HG03432 (cell line): Measurements from ENCODE around the gene SLC16A5.
"Not testable (repeated sequence)": the region's sequence is repeated elsewhere in the genome, so short reads cannot be mapped to it uniquely, and the experiment has no call there.

Experiments used
- ATAC-seq: cut with Tn5 transposase; IDR thresholded peaks from one replicate; pipeline ENCODE4 v1.9.1; 2021; ENCODE audit warnings: mild to moderate bottlenecking, moderate library complexity; ENCODE audit not compliant: unreplicated experiment

Gene SLC16A5

DNA sequence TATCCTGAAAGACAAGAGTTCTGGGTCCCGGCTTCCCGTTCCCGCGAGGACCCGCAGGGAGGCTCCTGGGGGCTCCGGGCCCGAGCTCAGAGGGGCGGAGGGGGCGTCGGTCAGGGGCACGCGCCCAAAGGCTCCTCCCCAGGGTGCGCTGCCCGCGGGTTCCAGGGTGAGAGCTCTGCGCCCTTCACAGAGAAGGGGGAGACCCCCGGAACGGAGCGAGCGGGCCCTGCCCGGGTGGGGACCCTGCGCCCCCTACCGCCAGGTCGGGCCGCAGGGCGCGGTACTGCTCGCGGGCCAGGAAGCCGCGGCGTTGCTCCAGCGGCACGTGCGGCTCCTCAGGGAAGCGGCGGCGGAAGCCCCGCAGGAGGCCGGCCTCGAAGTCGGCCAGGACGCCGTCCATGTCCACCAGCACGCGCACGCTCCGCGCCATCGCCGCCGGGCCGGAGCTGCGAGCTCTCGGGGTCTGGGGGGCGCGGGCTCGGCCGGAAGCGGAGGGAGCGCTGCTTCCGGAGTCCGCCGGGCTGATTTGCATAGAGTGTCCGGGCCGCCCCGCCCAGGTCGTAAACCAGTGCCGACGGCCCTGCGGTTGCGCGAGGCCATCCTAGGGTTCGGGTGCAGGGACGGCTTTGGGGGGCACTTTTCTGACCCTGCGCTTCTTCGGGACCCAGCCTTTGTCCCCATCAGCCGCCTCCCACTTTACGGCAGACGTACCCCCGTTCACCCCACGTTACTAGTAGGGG, 43.7 kb downstream of the SLC16A5 start, which contains the start of gene NT5C:
NT5C (minus strand) TSS at position 465 of the 740 bp plus-strand sequence; CDS start at position 430, 35 bp downstream.
- ATAC-seq, result peak; percentile 83

GRCh38 chr17:75132018-75133000, 44.6 kb downstream of the SLC16A5 start:
- not testable (repeated sequence) for ATAC-seq

GRCh38 chr17:75133001-75133400, 45.2 kb downstream of the SLC16A5 start:
- no peak for ATAC-seq

DNA sequence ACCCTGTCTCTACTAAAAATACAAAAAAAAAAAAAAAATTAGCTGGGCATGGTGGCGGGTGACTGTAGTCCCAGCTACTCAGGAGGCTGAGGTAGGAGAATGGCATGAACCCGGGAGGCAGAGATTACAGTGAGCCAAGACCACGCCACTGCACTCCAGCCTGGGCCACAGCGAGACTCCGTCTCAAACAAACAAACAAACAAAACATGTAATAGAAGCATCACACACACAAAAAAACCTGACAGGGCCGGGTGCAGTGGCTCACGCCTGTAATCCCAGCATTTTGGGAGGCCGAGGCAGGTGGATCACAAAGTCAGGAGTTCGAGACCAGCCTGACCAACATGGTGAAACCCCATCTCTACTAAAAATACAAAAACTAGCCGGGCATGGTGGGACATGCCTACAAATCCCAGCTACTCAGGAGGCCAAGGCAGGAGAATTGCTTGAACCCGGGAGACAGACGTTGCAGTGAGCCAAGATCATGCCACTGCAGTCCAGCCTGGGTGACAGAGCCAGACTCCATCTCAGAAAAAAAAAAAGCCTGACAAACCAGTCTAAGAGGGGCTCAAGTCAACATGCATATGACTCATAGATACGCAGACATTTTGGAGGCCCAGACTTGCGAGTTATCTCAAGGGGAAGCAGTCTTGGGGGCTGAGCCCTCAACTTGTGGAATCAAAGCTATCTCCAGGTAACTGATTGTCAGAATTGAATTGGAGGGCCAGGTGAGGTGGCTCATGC, 46.0 kb downstream of the SLC16A5 start:
- not testable (repeated sequence) for ATAC-seq

GRCh38 chr17:75135452-75135851, 47.7 kb downstream of the SLC16A5 start:
- ATAC-seq, result no peak

GRCh38 chr17:75135946-75136345, 48.2 kb downstream of the SLC16A5 start:
- no peak for ATAC-seq

DNA sequence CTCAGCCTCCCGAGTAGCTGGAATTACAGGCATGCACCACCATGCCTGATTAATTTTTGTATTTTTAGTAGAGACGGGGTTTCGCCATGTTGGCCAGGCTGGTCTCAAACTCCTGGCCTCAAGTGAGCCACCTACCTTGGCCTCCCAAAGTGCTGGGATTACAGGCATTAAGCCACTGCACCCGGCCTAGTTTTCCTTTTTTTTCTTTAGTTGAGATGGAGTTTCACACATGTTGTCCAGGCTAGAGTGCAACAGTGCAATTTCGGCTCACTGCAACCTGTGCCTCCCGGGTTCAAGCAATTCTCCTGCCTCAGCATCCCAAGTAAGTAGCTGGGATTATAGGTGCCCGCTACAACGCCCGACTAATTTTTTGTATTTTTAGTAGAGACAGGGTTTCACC, 50.0 kb downstream of the SLC16A5 start:
- ATAC-seq, result not testable (repeated sequence)

DNA sequence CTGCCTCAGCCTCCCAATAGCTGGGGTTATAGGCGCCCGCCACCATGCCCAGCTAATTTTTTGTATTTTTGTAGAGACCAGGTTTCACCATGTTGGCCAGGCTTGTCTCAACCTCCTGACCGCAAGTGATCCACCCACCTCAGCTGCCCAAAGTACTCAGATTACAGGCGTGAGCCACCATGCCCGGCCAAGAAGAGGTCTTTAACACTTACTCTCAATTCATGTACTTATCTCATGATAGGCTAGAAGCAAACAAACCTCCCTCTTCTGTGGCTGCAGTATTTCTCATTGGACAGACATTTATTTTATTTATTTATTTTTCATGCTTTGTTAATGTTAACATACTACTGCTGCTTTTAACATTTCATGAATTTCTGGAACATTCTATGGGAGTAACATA, 50.8 kb downstream of the SLC16A5 start:
- no peak for ATAC-seq

DNA sequence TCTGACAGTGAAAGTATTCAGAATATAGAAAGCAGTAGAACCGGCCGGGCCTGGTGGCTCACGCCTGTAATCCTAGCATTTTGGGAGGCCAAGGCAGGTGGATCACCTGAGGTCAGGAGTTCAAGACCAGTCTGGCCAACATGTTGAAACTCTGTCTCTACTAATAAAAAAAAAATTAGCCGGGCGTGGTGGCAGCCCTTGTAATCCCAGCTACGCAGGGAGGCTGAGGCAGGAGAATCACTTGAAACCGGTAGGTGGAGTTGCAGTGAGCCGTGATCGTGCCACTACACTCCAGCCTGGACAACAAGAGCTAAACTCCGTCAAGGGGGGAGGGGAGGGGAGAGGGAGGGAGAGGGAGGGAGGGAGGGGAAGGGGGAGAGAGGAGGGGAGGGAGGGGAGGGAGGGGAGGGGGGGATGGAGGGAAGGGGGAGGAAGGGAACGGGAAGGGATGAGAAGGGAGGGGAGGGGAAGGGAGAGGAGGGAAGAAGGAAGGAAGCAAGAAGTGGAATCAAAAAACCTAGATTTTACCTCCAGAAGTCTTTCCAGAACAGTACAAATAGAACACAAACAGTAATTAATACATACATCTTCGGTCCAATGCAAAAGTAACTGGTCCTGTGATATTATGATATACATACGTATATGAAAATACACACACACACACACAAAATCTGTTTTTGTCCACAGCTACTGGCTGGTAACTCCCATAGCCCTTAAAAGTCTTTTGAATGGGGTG, 54.6 kb downstream of the SLC16A5 start:
- no peak for ATAC-seq

DNA sequence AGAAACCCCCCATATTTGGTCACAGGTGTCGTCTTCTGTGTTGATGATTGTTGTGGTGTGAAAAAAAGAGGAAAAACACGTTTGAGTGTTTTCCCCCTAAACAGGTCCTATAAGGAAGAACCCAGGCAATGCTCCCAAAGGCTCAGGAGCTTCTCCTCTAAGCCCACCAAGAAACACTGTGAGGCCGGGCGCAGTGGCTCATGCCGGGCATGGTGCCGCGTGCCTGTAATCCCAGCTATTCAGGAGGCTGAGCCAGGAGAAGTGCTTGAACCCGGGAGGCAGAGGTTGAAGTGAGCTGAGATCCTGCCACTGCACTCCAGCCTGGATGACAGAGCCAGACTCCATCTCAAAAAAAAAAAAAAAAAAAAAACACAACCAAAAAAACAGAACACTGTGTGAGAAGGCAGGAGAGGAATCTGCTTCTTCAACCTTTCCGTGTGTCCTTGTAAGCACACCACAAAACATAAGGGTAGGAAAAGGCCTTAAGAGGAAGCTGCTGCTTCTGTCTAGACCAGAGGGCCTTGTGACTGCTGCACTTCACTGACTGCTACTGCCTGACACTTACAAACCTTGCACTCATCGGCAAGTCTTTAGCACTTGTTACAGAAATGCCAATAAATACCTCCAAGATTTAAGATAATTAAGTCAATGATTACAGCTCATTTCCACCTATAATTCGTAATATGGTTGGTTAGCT, 57.2 kb downstream of the SLC16A5 start:
- no peak for ATAC-seq

GRCh38 chr17:75146592-75146991, 58.8 kb downstream of the SLC16A5 start:
- ATAC-seq, result no peak

DNA sequence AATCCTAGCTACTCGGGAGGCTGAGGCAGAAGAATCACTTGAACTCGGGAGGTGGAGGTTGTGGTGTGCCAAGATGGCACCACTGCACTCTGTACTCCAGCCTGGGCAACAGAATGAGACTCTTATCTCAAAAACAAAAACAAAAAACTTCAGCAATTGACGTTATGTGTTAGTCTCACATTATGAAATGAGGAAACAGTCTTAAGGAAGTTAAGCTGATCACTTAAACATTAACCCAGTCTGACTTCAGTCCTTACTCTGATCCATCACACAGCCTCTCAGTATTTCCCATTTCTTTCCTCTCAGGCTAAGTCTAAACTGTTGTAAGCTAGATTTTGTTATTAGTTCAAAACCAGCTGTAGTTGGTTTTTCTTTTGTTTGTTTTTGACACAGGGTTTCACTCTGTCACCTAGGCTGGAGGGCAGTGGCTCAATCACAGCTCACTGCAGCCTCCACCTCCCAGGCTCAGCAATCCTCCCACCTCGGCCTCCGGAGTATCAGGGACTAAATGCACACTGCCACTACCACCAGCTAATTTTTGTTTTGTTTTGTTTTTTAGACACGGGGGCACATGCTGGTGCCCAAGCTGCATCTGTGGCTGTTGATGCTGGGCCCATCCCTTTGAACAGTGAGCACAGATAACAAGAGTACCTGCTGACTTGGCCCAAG, 60.3 kb downstream of the SLC16A5 start:
- ATAC-seq, result no peak

DNA sequence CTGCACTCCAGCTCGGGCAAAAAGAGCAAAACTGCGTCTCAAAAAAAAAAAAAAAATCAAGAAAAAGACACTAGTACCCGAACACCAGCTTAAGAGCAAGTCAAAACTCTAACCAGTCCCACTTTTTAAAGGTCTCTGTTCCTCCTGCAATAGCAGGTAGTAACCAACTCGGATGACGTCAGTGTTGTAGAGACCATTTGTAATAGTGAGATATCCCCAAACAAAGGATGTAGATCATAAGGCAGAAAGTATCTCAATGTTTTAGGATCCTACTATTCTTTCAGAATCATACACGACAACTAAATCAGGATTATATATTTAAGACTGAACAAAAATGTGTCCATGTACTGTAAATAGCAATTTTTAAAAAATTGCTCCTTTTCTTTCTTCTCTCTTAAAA, 64.2 kb downstream of the SLC16A5 start:
- ATAC-seq, result no peak

DNA sequence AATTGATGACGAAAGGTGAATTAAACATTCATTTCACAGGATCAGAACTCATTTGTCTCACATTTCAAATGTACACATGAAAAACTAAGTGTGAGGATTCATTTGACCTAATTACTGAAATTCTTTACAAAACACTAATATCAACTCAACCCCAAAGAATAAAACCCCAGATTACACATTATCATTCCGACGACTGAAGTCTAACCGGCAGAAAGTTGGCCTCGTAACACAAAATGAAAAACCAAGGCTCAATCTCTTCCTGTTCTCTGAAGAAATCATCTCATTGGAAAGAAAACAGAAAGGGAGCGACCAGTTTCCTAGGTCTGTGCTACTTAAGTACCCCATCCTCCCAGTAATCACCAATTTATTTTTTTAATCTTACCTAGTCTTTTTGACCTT, 64.8 kb downstream of the SLC16A5 start:
- ATAC-seq, result no peak

DNA sequence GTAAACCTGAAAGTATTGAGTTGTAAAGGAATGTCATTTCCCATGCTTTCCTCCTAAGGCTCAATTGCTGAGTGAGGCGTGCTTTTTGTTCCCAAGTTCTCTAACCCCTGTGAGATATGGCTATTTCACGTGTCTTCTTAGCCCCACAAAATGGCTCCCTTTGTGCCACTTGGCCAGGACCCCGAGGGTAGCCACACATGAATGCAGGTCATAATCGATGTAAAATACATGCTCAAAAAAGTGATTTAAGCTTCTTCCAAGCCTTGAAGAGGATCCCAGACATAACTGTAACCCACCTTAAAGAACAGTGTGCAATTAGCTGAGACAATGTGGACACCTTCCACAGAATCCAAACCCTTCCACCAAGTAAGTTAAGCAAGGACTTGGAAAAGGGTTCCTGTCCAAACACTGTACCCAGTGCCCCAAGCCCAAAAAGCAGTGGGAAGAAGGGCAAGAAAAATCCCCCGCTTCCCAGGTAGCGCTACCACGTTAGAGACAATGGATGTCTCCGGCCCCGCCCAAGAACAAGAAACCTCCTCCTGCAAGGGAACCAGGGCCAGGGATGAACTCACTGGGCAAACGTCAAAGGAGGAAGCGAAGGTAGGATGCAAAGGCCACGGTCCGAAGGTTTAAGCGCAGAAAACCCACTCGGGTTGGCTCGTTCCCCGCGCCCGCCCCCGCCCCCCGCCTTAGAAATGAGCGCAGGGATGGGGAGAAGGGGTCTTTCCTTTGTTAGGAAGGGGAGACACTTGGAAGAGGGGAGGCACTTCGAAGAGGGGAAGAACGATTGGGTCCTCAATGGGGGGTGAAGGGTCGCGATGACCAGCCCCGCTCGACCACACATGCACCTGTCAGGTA, 65.4 kb downstream of the SLC16A5 start:
- no peak for ATAC-seq

GRCh38 chr17:75153780-75154194, 66.0 kb downstream of the SLC16A5 start:
- peak; percentile 33 for ATAC-seq

GRCh38 chr17:75154195-75155106, 66.7 kb downstream of the SLC16A5 start, which contains the start of gene JPT1:
TSS of gene JPT1 (minus strand) at chr17:75154512. CDS start at chr17:75154397, 115 bp downstream.
- ATAC-seq, result peak; percentile 90
